Panc1 (cell line): Measurements from ENCODE around the gene AP3D1. TPM values are rescaled to one million over a fixed set of nuclear protein-coding genes. Genes with fewer than 3 reads are reported as not detected.

Source experiments
- ATAC-seq: fragments of 200-7000 bp; cut with Tn5 transposase; 2 replicates; pipeline ENCODE4 v1.9.1; 2020; ENCODE audit warnings: mild to moderate bottlenecking, moderate library complexity
- BruUV-seq: library from RNA; stranded (reverse); fragments of 400-500 nt; replicated peaks from 2 replicates; lab custom pipeline; 2021; lab: Mats Ljungman, UMichigan
- CTCF ChIA-PET: fragments of 300-600 bp; sonication (Branson Sonifier 250); formaldehyde crosslinking; loops from one replicate; lab custom pipeline; 2022; ENCODE audit warnings: antibody characterized with exemption; lab: Charles Lee
- POLR2A ChIA-PET: fragments of 300-600 bp; sonication (Branson Sonifier 250); formaldehyde crosslinking; loops from one replicate; lab custom pipeline; 2022; ENCODE audit warnings: antibody characterized with exemption; lab: Charles Lee
- DNase-seq: peaks from one replicate; pipeline ENCODE4 v3.0.0-alpha.2; 2010; ENCODE audit warnings: low read depth, low spot score
- H3K27ac ChIP-seq: 2 replicates; pipeline ENCODE4 v1.5.1; 2011; ENCODE audit warnings: mild to moderate bottlenecking, low read length, inconsistent platforms
- H3K27me3 ChIP-seq: fragments of 200-500 bp; sonication (Bioruptor generic); 2 replicates; pipeline ENCODE4 v1.6.0; 2014; ENCODE audit warnings: low read length, inconsistent platforms; ENCODE audit not compliant: control insufficient read depth, insufficient read depth
- H3K36me3 ChIP-seq: fragments of 200-500 bp; sonication (Bioruptor generic); 2 replicates; pipeline ENCODE4 v1.5.1; 2014; ENCODE audit warnings: inconsistent platforms, mild to moderate bottlenecking, low read length, moderate library complexity; ENCODE audit not compliant: control insufficient read depth, insufficient read depth
- H3K4me1 ChIP-seq: 2 replicates; pipeline ENCODE4 v1.5.1; 2011; ENCODE audit warnings: inconsistent platforms, mild to moderate bottlenecking, low read length, moderate library complexity; ENCODE audit not compliant: control insufficient read depth, insufficient read depth
- H3K4me3 ChIP-seq, 2 experiments: 2 replicates each; pipeline ENCODE4 v1.5.1; 2011 to 2012; ENCODE audit warnings: low read depth in 2 of 2, low read length in 2 of 2, mild to moderate bottlenecking in 2 of 2, inconsistent platforms in 1 of 2, moderate library complexity in 1 of 2
- H3K9me3 ChIP-seq: fragments of 200-500 bp; sonication (Bioruptor generic); 2 replicates; pipeline ENCODE4 v1.5.1; 2014; ENCODE audit warnings: low read depth, mild to moderate bottlenecking, inconsistent platforms, low read length, moderate library complexity; ENCODE audit not compliant: control insufficient read depth, insufficient read depth
- CTCF ChIP-seq: fragments of 450-650 bp; IDR thresholded peaks from 2 replicates; pipeline ENCODE4 v1.5.1; 2017; ENCODE audit warnings: mild to moderate bottlenecking
- POLR2AphosphoS5 ChIP-seq: IDR thresholded peaks from 2 replicates; pipeline ENCODE4 v1.6.1; 2012; ENCODE audit warnings: mild to moderate bottlenecking, low read depth, low read length, moderate library complexity
- REST ChIP-seq, 2 experiments: IDR thresholded peaks; 2 replicates each; pipeline ENCODE4 v1.6.1; 2011 to 2012; ENCODE audit warnings: low read depth in 2 of 2, control low read depth in 1 of 2, low read length in 1 of 2, mild to moderate bottlenecking in 1 of 2, moderate library complexity in 1 of 2; ENCODE audit not compliant: insufficient read depth in 1 of 2
- SIN3A ChIP-seq: IDR thresholded peaks from 2 replicates; pipeline ENCODE4 v1.6.1; 2012; ENCODE audit warnings: low read depth, mild to moderate bottlenecking, low read length, moderate library complexity, borderline replicate concordance; ENCODE audit not compliant: insufficient read depth
- TCF7L2 ChIP-seq: IDR thresholded peaks from 2 replicates; pipeline ENCODE4 v1.6.1; 2011; ENCODE audit warnings: mild to moderate bottlenecking, low read depth, low read length, inconsistent platforms
- in situ Hi-C: cut with HindIII; loops from 2 replicates; pipeline ENCODE4 v1.10.0; 2016; ENCODE audit warnings: low sequenced_read_pairs, low pct_unique_long_range_greater_than_20kb
- intact Hi-C: fragments of 100-400 bp; cut with micrococcal nuclease; formaldehyde crosslinking; loops from one replicate; pipeline ENCODE4 v1.10.0; 2022; ENCODE audit not compliant: unreplicated experiment
- total RNA-seq: library from RNA; stranded (reverse); gene quantifications from one replicate; pipeline ENCODE4 v1.2.1, GENCODE V29; 2021; ENCODE audit not compliant: unreplicated experiment

AP3D1 gene
- total RNA-seq, 1 experiment from 2014 or later, result 167 TPM

GRCh38 chr19:2121416-2122051 is 29.8 kb downstream of the AP3D1 start:
- ChIA-PET POLR2A (no interaction called here), CTCF (no interaction called here)
- in situ Hi-C loops (no loop called here), intact Hi-C loops (no loop called here)
- ATAC-seq (no peak), DNase-seq (no peak)
- H3K27ac ChIP-seq, result no peak overlapping the region
- H3K27me3 ChIP-seq, result no peaks in the 10 kb centered on the region
- TF ChIP-seq POLR2AphosphoS5, result no peak
- no peak for TF ChIP-seq SIN3A
- no peak for TF ChIP-seq CTCF
- no peak for TF ChIP-seq REST (IDR thresholded peaks at IDR 0.05; ENCODE audit: insufficient read depth in 1 of 2, low read depth in 2 of 2, low read length in 1 of 2)
- TF ChIP-seq TCF7L2, result no peak
- no peaks in the 10 kb centered on the region for H3K9me3 ChIP-seq
- H3K36me3 ChIP-seq, result peaks cover 2% of the 10 kb centered on the region; the same call in 1 of the 2 replicates
- no peak overlapping the region for H3K4me3 ChIP-seq
- no TSS peak for BruUV-seq
- no peaks in the 10 kb centered on the region for H3K4me1 ChIP-seq

GRCh38 chr19:2120821-2121220 is 30.5 kb downstream of the AP3D1 start:
- ChIA-PET CTCF (no interaction called here), POLR2A (no interaction called here)
- Histone ChIP-seq H3K4me3 (no peak overlapping the region), H3K27me3 (no peaks in the 10 kb centered on the region), H3K4me1 (no peaks in the 10 kb centered on the region), H3K27ac (no peak overlapping the region), H3K9me3 (no peaks in the 10 kb centered on the region), H3K36me3 (peaks cover 2% of the 10 kb centered on the region; the same call in 1 of the 2 replicates)
- TF ChIP-seq TCF7L2, result no peak
- no peak for TF ChIP-seq REST (IDR thresholded peaks at IDR 0.05; ENCODE audit: insufficient read depth in 1 of 2, low read depth in 2 of 2, low read length in 1 of 2)
- no peak for TF ChIP-seq SIN3A
- TF ChIP-seq POLR2AphosphoS5, result no peak
- TF ChIP-seq CTCF, result no peak
- ATAC-seq, result no peak
- DNase-seq, result no peak
- in situ Hi-C loops (no loop called here), intact Hi-C loops (no loop called here)
- no TSS peak for BruUV-seq
